Measurements from ENCODE around the gene PJA2.

GRCh38 chr5:109409844-109410388 is at the start of gene PJA2:
- peak; percentile 30 to 64 (median 41) for TF ChIP-seq CTCF (IDR thresholded peaks at IDR 0.05)
- TF ChIP-seq EP300 (IDR thresholded peaks at IDR 0.05), result no peak
